B cell (primary cell): ENCODE results near the gene CS. TPM values are rescaled to one million over a fixed set of nuclear protein-coding genes. Genes with fewer than 3 reads are reported as not detected.

Experiments
- ATAC-seq: fragments of 200-7000 bp; cut with Tn5 transposase; one replicate; pipeline ENCODE4 v1.10.0; 2021; ENCODE audit warnings: low read depth, mild to moderate bottlenecking, moderate number of reproducible peaks, moderate library complexity
- CTCF ChIA-PET: fragments of 350-600 bp; sonication (Branson Sonifier 250); formaldehyde crosslinking; loops from one replicate; lab custom pipeline; 2021; ENCODE audit warnings: antibody characterized with exemption, inconsistent platforms; lab: Charles Lee
- POLR2A ChIA-PET: fragments of 350-600 bp; sonication (Branson Sonifier 250); formaldehyde crosslinking; loops from one replicate; lab custom pipeline; 2021; ENCODE audit warnings: antibody characterized with exemption; lab: Charles Lee
- DNase-seq: peaks from one replicate; pipeline ENCODE4 v3.0.0; 2013
- H2AFZ ChIP-seq: 2 replicates; pipeline ENCODE4 v1.6.1; 2012; ENCODE audit warnings: mild to moderate bottlenecking, low read depth, low read length; ENCODE audit not compliant: insufficient read depth, poor library complexity, severe bottlenecking
- H3K27ac ChIP-seq, 2 donors: 1 replicate in 1 of 2; 2 replicates in 1 of 2; pipeline ENCODE4 v1.5.1; 2012 to 2013; ENCODE audit warnings: low read length in 2 of 2, mild to moderate bottlenecking in 2 of 2, moderate library complexity in 1 of 2
- H3K27me3 ChIP-seq, 4 experiments: fragments of 200-600 bp in 1 of 4; sonication (generic) in 1 of 4; replicated peaks in 1 of 4; 1 replicate in 2 of 4; 2 replicates in 2 of 4; pipeline versions ENCODE4 v1.6.1 to v1.7.0; 2013 to 2016; ENCODE audit warnings: low read length in 3 of 4, mild to moderate bottlenecking in 2 of 4, mixed read lengths in 1 of 4, moderate library complexity in 1 of 4; ENCODE audit not compliant: insufficient read depth in 4 of 4, control insufficient read depth in 3 of 4; ENCODE audit errors: control extremely low read depth in 1 of 4
- H3K36me3 ChIP-seq, 2 experiments: replicated peaks in 1 of 2; 1 replicate in 1 of 2; 2 replicates in 1 of 2; pipeline versions ENCODE4 v1.6.1 to v1.7.1; 2013; ENCODE audit warnings: low read length in 1 of 2; ENCODE audit not compliant: insufficient read depth in 2 of 2, control insufficient read depth in 1 of 2; ENCODE audit errors: control extremely low read depth in 1 of 2, extremely low read depth in 1 of 2
- H3K4me1 ChIP-seq, 2 donors: fragments of 200-600 bp in 1 of 2; sonication (generic) in 1 of 2; 1 replicate in 1 of 2; 2 replicates in 1 of 2; pipeline versions ENCODE4 v1.5.1 to v1.6.1; 2013 to 2017; ENCODE audit warnings: low read length in 2 of 2; ENCODE audit not compliant: control insufficient read depth in 2 of 2, insufficient read depth in 2 of 2
- H3K4me2 ChIP-seq: replicated peaks from 2 replicates; pipeline ENCODE3; 2012; ENCODE audit warnings: mild to moderate bottlenecking, low read depth, low read length; ENCODE audit not compliant: poor library complexity, severe bottlenecking
- H3K4me3 ChIP-seq, 5 experiments: fragments of 200-600 bp in 1 of 5; sonication (generic) in 1 of 5; 1 replicate in 3 of 5; 2 replicates in 2 of 5; pipeline versions ENCODE4 v1.5.1 to v1.7.0; 2011 to 2016; ENCODE audit warnings: low read length in 4 of 5, mild to moderate bottlenecking in 4 of 5, low read depth in 2 of 5, control low read depth in 1 of 5, moderate library complexity in 1 of 5; ENCODE audit not compliant: insufficient read depth in 1 of 5; ENCODE audit errors: control extremely low read depth in 1 of 5, extremely low read depth in 1 of 5
- H3K79me2 ChIP-seq: fragments of 200-600 bp; sonication (generic); one replicate; pipeline ENCODE4 v1.6.0; 2016; ENCODE audit warnings: low read length; ENCODE audit not compliant: control insufficient read depth, insufficient read depth
- H3K9ac ChIP-seq: fragments of 200-600 bp; sonication (generic); 2 replicates; pipeline ENCODE4 v1.6.1; 2017; ENCODE audit warnings: mild to moderate bottlenecking, low read length, moderate library complexity
- H3K9me3 ChIP-seq, 3 donors: one replicate each; pipeline versions ENCODE4 v1.6.1 to v1.7.1; 2013; ENCODE audit warnings: low read length in 2 of 3; ENCODE audit not compliant: control insufficient read depth in 2 of 3, insufficient read depth in 1 of 3; ENCODE audit errors: control extremely low read depth in 1 of 3
- H4K20me1 ChIP-seq: 2 replicates; pipeline ENCODE4 v1.6.0; 2012; ENCODE audit warnings: mild to moderate bottlenecking, low read length; ENCODE audit not compliant: insufficient read depth, control insufficient read depth, poor library complexity, severe bottlenecking
- H3K27ac Mint-ChIP-seq: one replicate; pipeline ENCODE4 v1.8.0; 2021; ENCODE audit warnings: mixed read lengths
- H3K27me3 Mint-ChIP-seq: one replicate; pipeline ENCODE4 v1.8.0; 2021; ENCODE audit warnings: mixed read lengths
- H3K4me1 Mint-ChIP-seq: one replicate; pipeline ENCODE4 v1.8.0; 2021; ENCODE audit warnings: mixed read lengths
- H3K4me3 Mint-ChIP-seq: one replicate; pipeline ENCODE4 v1.8.0; 2021; ENCODE audit warnings: mixed read lengths
- H3K9me3 Mint-ChIP-seq: one replicate; pipeline ENCODE4 v1.8.0; 2022; ENCODE audit warnings: mixed read lengths; ENCODE audit not compliant: insufficient read depth
- EZH2 ChIP-seq: IDR thresholded peaks from 2 replicates; pipeline ENCODE4 v1.6.1; 2012; ENCODE audit warnings: borderline replicate concordance, low read depth, mild to moderate bottlenecking, moderate library complexity, low read length; ENCODE audit not compliant: insufficient read depth, poor library complexity, severe bottlenecking
- WGBS: methylation state at CpG from one replicate; pipeline ENCODE4 v1.1.5; 2013; ENCODE audit warnings: missing lambda C conversion rate; ENCODE audit not compliant: insufficient coverage; 5-methylcytosine and 5-hydroxymethylcytosine counted together
- intact Hi-C: fragments of 100-400 bp; cut with micrococcal nuclease; formaldehyde crosslinking; loops from one replicate; pipeline ENCODE4 v1.10.0; 2022
- polyA plus RNA-seq: library from polyadenylated mRNA; depleted of rRNA; stranded (reverse); fragments of >200 nt; gene quantifications from 2 replicates; pipeline ENCODE4 v1.2.3, GENCODE V29; 2012
- total RNA-seq, 2 donors: library from RNA; stranded (reverse); fragments of 120-200 nt in 1 of 2; gene quantifications; 1 replicate in 1 of 2; 2 replicates in 1 of 2; pipeline versions ENCODE4 v1.2.3 to v1.2.4, GENCODE V29; 2013 to 2022
- TF ChIP-seq, protein P1 (sequence below): fragments of 200-600 bp; IDR thresholded peaks from one replicate; pipeline ENCODE4 v1.8.0; 2022; ENCODE audit warnings: antibody characterized with exemption, mild to moderate bottlenecking

Gene CS
- total and polyA plus RNA-seq, 2 donors (not counting 1 experiment from before 2014, with no cell fraction given) = 114 to 154 TPM

DNA sequence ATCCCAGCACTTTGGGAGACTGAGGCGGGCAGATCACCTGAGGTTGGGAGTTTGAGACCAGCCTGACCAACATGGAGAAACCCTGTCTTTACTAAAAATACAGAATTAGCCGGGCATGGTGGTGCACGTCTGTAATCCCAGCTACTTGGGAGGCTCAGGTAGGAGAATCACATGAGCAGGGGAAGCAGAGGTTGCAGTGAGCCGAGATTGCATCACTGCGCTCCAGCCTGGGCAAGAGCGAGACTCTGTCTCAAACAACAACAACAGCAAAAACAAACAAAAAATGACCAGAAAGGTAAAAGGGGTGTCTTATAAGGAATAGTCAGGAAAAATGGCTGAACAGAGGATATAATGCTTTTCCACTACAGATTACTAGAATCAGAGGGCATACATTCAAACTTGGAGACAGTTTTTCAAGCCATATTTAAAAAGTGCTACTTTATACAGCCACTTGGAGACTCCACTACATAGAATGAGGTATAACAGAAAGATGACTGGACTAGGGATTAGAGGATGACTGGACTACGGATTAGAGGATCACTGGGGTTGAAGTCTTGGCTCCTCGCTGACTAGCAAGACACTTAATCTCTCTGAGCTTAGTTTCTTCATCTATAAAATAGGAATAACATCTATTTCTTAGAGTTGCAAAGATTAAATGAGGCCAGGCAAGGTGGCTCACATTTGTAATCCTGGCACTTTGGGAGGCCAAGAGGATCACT, 4.9 kb upstream of the CS start:
- H3K4me3 ChIP-seq = no peak overlapping the region
- CTCF ChIA-PET = interaction anchor here (1.0 to 1.8 kb wide), 3 partner anchors 159 to 187 kb away, joined by 3 to 6 read pairs (median 5); partner anchors contain the start of gene ZC3H10
- H3K36me3 ChIP-seq = peaks cover 6 to 26% of the 10 kb centered on the region in 2 experiments
- ATAC-seq (no peak), DNase-seq (no peak)
- H3K27me3 ChIP-seq = no peaks in the 10 kb centered on the region
- no peak overlapping the region for H3K9ac ChIP-seq
- peaks cover 27% of the 10 kb centered on the region for H3K79me2 ChIP-seq
- intact Hi-C loops = no loop called here
- H3K4me2 ChIP-seq = no peak overlapping the region
- Mint-ChIP-seq H3K4me1 (peaks cover 22% of the 10 kb centered on the region), H3K9me3 (no peaks in the 10 kb centered on the region), H3K4me3 (no peak overlapping the region), H3K27me3 (no peaks in the 10 kb centered on the region), H3K27ac (no peak overlapping the region)
- H4K20me1 ChIP-seq = no peaks in the 10 kb centered on the region
- peaks cover 19 to 22% of the 10 kb centered on the region in 2 donors for H3K4me1 ChIP-seq
- WGBS = no CpG with 5 or more reads among the region's 8 CpGs
- no peak for TF ChIP-seq EZH2
- TF ChIP-seq, protein P1, sequence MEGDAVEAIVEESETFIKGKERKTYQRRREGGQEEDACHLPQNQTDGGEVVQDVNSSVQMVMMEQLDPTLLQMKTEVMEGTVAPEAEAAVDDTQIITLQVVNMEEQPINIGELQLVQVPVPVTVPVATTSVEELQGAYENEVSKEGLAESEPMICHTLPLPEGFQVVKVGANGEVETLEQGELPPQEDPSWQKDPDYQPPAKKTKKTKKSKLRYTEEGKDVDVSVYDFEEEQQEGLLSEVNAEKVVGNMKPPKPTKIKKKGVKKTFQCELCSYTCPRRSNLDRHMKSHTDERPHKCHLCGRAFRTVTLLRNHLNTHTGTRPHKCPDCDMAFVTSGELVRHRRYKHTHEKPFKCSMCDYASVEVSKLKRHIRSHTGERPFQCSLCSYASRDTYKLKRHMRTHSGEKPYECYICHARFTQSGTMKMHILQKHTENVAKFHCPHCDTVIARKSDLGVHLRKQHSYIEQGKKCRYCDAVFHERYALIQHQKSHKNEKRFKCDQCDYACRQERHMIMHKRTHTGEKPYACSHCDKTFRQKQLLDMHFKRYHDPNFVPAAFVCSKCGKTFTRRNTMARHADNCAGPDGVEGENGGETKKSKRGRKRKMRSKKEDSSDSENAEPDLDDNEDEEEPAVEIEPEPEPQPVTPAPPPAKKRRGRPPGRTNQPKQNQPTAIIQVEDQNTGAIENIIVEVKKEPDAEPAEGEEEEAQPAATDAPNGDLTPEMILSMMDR = no peak
- no peak overlapping the region for H3K27ac ChIP-seq
- no peak overlapping the region for H2AFZ ChIP-seq
- H3K9me3 ChIP-seq = no peaks in the 10 kb centered on the region
- POLR2A ChIA-PET = no interaction called here

DNA sequence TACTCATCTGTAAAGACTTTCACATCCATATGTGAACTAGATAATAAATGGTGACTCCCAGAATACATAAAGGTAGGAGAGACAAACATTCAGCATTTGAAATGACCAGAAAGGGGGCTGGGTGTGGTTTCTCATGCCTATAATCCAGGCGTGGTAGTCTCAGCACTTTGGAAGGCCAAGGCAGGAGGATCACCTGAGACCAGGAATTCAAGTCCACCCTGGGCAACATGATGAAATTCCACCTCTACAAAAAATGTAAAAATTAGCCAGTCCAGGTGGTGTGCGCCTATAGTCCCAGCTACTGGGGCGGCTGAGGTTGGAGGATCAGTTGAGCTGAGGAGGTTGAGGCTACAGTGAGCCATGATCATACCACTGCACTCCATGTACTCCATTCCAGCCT, 4.1 kb upstream of the CS start:
- no CpG with 5 or more reads among the region's 3 CpGs for WGBS
- intact Hi-C loops = no loop called here
- no peak overlapping the region for H2AFZ ChIP-seq
- CTCF ChIA-PET = interaction anchor here (1.0 to 1.8 kb wide), 2 partner anchors 167 to 186 kb away, joined by 3 to 5 read pairs; partner anchors contain the start of gene ZC3H10
- ATAC-seq (no peak), DNase-seq (no peak)
- H3K9me3 ChIP-seq = no peaks in the 10 kb centered on the region
- H3K27ac Mint-ChIP-seq = no peak overlapping the region
- no peak overlapping the region for H3K4me3 Mint-ChIP-seq
- TF ChIP-seq, protein P1 = no peak
- TF ChIP-seq EZH2 = no peak
- H3K4me1 ChIP-seq = peaks cover 19 to 27% of the 10 kb centered on the region in 2 donors
- H3K4me1 Mint-ChIP-seq = peaks cover 27% of the 10 kb centered on the region
- H3K27me3 Mint-ChIP-seq = no peaks in the 10 kb centered on the region
- H3K36me3 ChIP-seq = peaks cover 4 to 20% of the 10 kb centered on the region in 2 experiments
- no peak overlapping the region for H3K9ac ChIP-seq
- H3K4me3 ChIP-seq = no peak overlapping the region
- H4K20me1 ChIP-seq = peaks cover 6% of the 10 kb centered on the region
- H3K9me3 Mint-ChIP-seq = no peaks in the 10 kb centered on the region
- H3K27me3 ChIP-seq = no peaks in the 10 kb centered on the region
- POLR2A ChIA-PET = interaction anchor here (0.5 kb wide), 1 partner anchor 382 kb away, joined by 10 read pairs; no protein-coding TSS in a partner anchor
- H3K4me2 ChIP-seq = no peak overlapping the region
- no peak overlapping the region for H3K27ac ChIP-seq
- peaks cover 30% of the 10 kb centered on the region for H3K79me2 ChIP-seq
